Neuron (in vitro differentiated cells): ENCODE results near the gene SMAD4.

Experiments
- H2AFZ ChIP-seq: one replicate; pipeline ENCODE4 v1.6.1; 2013; ENCODE audit warnings: low read depth, mild to moderate bottlenecking, inconsistent platforms, low read length, moderate library complexity
- H3K27me3 ChIP-seq: one replicate; pipeline ENCODE4 v1.6.1; 2013; ENCODE audit warnings: low read length; ENCODE audit not compliant: insufficient read depth
- H3K36me3 ChIP-seq: one replicate; pipeline ENCODE4 v1.6.1; 2013; ENCODE audit warnings: low read length; ENCODE audit not compliant: insufficient read depth
- H3K4me1 ChIP-seq: one replicate; pipeline ENCODE4 v1.6.1; 2013; ENCODE audit warnings: low read length; ENCODE audit not compliant: insufficient read depth
- H3K4me3 ChIP-seq: 2 replicates; pipeline ENCODE4 v1.5.1; 2013; ENCODE audit warnings: mild to moderate bottlenecking, low read length, moderate library complexity
- H3K9me3 ChIP-seq: one replicate; pipeline ENCODE4 v1.6.1; 2013; ENCODE audit warnings: low read length

The SMAD4 gene

DNA sequence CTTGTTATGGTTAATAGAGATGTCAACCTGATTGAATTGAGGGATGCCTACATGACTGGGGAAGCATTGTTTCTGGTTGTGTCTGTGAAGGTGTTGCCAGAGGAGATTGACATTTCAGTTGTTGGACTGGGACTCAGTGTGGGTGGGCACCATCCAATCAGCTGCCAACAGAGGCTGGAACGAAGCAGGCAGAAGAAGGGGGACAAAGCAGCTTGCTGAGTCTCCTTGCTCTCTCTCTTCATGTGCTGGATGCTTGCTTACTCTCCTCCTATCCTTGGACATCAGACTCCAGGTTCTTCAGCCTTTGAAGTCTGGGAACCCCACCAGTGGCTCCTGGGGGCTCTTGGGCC, 22.2 kb upstream of the SMAD4 start:
- H3K36me3 ChIP-seq: no peaks in the 10 kb centered on the region
- no peaks in the 10 kb centered on the region for H3K27me3 ChIP-seq
- no peak overlapping the region for H3K4me3 ChIP-seq
- peaks cover 6% of the 10 kb centered on the region for H3K9me3 ChIP-seq
- H3K4me1 ChIP-seq: no peaks in the 10 kb centered on the region
- no peak overlapping the region for H2AFZ ChIP-seq

DNA sequence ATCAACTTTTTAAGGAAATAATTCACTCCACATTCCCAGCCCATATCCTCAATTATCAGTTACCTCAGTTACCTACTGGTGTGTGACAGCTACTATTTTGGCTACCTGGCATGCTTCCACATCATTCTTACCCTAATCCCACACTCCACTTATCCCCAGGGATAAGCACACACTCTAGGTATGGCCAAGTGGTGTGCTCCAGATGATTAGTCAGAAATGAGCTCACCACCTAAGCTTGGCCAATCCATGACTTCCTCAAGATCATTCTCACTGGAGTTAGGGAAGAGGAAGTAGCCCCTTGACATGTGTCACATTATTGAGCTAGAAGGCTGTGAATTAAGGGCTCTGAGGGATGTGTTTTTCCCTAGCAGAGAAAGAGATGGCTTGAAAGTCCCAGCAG, 20.9 kb upstream of the SMAD4 start:
- Histone ChIP-seq H3K27me3 (no peaks in the 10 kb centered on the region), H2AFZ (no peak overlapping the region), H3K4me1 (no peaks in the 10 kb centered on the region), H3K36me3 (no peaks in the 10 kb centered on the region), H3K4me3 (no peak overlapping the region), H3K9me3 (peaks cover 2% of the 10 kb centered on the region)

DNA sequence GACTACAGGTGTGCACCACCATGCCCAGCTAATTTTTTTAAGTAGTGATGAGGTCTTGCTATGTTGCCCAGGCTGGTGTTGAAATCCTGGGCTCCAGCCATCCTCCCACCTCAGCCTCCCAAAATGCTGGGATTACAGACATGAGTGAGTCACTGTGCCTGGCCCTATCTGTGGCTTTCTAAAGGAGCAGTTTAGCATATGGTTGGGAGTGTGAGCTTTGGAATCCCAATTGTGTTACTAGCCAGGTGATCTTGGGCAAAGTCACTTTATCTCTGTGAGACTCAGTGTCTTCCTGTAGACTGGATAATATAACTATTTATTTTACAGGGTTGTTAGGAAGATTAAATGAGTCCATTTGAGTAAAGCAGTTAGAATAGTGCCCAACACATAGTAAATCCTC, 19.8 kb upstream of the SMAD4 start:
- H3K9me3 ChIP-seq: peaks cover 4% of the 10 kb centered on the region
- no peak overlapping the region for H2AFZ ChIP-seq
- H3K36me3 ChIP-seq: no peaks in the 10 kb centered on the region
- H3K27me3 ChIP-seq: no peaks in the 10 kb centered on the region
- no peaks in the 10 kb centered on the region for H3K4me1 ChIP-seq
- H3K4me3 ChIP-seq: no peak overlapping the region

DNA sequence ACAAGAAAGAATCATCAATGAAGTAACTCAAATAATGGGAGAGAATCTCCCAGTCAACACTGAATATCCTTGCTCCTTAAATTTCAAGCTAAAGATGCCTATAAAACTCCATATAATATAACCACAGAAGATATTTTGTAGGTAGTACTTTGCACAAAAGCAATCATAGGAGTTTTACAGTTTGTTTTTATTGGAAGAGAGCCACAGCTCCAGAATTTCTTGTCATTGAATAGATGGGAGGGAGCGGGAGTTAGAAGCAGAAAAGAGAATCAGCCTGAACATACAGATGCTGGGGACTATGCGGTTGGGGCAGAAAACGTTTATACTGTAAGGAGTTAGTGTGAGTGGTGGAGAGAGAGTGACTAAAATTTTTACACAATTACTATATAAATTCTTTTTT, 18.3 kb upstream of the SMAD4 start:
- Histone ChIP-seq H2AFZ (no peak overlapping the region), H3K36me3 (no peaks in the 10 kb centered on the region), H3K4me1 (peaks cover 2% of the 10 kb centered on the region), H3K27me3 (no peaks in the 10 kb centered on the region), H3K9me3 (peaks cover 4% of the 10 kb centered on the region), H3K4me3 (no peak overlapping the region)

DNA sequence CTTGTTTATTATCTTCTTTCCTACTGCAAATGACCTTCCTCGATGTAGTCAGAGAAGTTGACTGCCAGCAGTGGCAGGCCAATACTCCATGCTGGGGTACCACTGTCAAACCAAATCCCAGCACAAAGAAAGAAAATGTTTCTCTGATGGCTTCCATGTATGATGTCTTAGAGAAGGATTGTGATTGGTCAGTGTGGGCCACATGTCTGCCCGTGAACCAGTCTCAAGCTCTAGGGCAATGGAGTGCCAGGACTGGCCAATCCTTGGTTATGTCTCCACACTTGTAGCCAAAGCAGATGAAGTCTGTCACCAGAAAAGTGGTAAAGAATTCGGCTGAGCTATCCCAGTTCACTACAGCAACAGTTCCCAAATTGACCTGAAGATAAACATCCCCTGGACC, 17.6 kb upstream of the SMAD4 start:
- no peaks in the 10 kb centered on the region for H3K27me3 ChIP-seq
- peaks cover 9% of the 10 kb centered on the region for H3K4me1 ChIP-seq
- H3K9me3 ChIP-seq: peaks cover 4% of the 10 kb centered on the region
- no peaks in the 10 kb centered on the region for H3K36me3 ChIP-seq
- H3K4me3 ChIP-seq: no peak overlapping the region
- no peak overlapping the region for H2AFZ ChIP-seq

DNA sequence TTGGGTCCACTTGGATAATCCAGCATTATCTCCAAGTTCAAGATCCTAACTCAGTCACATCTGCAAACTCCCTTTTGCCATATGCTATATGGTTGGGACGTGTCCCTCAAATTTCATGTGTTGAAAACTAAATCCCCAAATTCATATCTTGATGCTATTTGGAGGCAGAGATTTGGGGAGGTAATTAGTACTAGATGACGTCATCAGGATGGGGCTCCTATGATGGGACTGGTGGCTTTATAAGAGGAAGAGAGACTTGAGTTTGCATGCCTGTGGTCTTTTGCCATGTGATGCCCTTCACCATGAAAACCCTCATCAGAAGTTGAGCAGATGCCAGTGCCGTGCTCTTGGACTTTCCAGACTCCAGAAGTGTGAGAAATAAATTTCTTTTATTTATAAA, 16.8 kb upstream of the SMAD4 start:
- H2AFZ ChIP-seq: no peak overlapping the region
- H3K27me3 ChIP-seq: no peaks in the 10 kb centered on the region
- H3K4me3 ChIP-seq: no peak overlapping the region
- peaks cover 4% of the 10 kb centered on the region for H3K9me3 ChIP-seq
- H3K36me3 ChIP-seq: no peaks in the 10 kb centered on the region
- H3K4me1 ChIP-seq: peaks cover 15% of the 10 kb centered on the region

DNA sequence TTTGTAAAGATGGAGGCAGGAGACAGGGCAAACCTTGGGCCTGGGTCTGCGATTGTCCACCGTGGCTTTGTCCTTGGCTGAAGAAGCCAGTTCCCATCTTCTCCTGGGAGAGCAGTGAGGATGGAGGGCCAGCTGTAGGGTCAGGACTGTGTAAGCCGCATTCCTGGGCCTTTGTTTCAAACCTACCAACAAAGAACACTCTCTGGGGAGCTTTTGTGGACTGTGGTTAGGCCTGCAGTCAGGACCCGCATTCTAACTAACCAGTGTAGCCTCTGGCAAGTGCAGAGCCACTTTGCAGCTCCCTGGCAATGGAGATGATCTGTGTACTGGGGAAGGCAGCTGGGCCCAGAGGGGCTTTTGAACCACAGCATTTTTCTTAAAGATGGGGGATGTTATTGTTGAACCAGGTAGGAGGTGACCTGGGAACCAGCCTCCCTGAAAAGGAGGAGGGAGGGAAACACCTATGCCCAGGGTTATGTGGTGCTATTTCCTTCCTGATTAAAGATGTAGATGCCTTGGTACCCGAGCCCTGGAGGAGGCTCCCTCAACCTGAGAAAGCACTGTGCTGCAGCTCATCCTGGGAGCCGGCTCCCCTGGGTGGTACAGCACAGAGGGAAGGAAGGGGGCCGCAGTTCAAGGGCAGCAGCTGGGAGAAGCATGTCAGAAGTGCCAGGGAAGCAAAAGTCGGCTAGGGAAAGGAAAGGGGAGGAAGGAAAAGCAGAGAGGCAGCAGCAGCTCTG, 12.7 kb upstream of the SMAD4 start:
- H2AFZ ChIP-seq: no peak overlapping the region

DNA sequence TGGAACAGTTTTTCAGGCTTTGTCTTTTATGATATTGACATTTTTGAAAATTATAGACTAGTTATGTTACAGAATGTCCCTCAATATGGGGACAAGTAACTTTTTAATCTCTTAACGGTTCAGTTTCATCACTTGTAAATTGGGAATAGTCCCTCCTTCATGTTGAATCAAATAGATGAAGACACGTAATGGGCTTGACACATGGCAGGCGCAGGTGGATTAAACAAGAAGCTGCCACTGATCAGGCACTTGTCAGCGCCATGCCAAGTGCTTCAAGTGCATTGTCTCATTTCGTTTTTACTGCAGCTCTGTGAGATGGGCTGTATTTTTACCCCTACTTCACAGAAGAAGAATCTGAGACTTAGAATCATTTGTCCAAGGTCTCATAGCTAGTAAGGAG, 9.5 kb upstream of the SMAD4 start:
- Histone ChIP-seq H3K27me3 (no peaks in the 10 kb centered on the region), H3K4me3 (no peak overlapping the region), H2AFZ (no peak overlapping the region), H3K9me3 (peaks cover 3% of the 10 kb centered on the region), H3K4me1 (peaks cover 15% of the 10 kb centered on the region), H3K36me3 (no peaks in the 10 kb centered on the region)

More for the DNA sequence above, 12.7 kb upstream of the SMAD4 start:
- Histone ChIP-seq H3K4me1 (peaks cover 15% of the 10 kb centered on the region), H3K9me3 (peaks cover 4% of the 10 kb centered on the region), H3K27me3 (no peaks in the 10 kb centered on the region), H3K4me3 (peak overlapping the region; percentile 4), H3K36me3 (no peaks in the 10 kb centered on the region)

DNA sequence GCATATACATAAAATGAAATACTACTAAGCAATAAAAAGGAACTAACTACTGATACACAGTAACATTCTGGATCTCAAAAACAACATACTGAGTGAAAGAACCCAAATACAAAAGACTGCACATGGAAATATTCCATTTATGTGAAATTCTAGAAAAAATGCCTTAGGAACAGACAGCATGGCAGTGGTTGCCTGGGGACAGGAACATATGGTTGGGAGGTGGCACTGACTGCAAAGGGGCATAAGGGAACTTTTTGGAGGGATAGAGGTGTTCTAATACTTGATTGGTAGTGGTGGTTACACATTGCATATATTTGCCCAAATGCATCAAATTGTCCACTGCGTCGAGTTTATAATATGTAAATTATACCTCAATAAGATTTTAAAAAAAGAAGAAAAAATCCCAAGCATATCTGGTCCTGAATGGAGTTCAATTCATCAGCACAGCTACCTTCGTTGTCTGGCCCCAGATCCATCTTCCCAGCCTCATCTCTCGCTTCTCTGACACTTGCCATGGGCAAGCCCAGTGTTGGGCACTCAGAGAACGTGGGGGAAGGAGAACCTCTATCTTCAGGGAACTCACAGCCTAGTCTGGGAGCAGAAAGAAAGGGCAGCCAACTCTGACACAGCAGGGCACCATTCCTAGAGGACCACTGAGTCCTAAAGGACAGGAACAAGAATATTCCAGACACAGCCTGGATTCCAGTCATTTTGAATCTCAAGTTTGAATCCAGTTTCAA, 8.6 kb upstream of the SMAD4 start:
- Histone ChIP-seq H3K27me3 (no peaks in the 10 kb centered on the region), H3K4me1 (peaks cover 15% of the 10 kb centered on the region), H3K9me3 (peaks cover 10% of the 10 kb centered on the region), H3K4me3 (no peak overlapping the region), H2AFZ (no peak overlapping the region), H3K36me3 (peaks cover 8% of the 10 kb centered on the region)

DNA sequence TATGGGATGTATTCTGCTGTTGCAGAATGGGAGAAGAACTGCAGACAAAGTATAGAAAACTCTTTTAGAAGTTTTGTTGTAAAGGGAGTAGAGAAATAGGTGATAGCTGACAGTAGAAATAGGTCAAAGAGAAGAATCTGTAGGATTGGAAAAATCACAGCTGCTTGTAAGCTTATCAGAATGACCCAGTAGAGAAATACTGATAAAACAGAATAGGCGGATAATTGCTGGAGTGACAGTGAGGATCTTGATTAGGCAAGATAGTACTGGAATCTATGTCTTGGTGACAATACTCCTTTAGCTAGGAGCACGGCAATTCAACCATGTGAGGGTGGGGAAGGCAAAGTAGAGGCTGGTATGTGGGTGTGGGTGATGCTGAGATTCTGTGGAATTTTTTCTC, 4.5 kb upstream of the SMAD4 start:
- Histone ChIP-seq H3K36me3 (peaks cover 12% of the 10 kb centered on the region), H2AFZ (no peak overlapping the region), H3K4me1 (peaks cover 18% of the 10 kb centered on the region), H3K9me3 (peaks cover 13% of the 10 kb centered on the region), H3K27me3 (no peaks in the 10 kb centered on the region), H3K4me3 (no peak overlapping the region)

DNA sequence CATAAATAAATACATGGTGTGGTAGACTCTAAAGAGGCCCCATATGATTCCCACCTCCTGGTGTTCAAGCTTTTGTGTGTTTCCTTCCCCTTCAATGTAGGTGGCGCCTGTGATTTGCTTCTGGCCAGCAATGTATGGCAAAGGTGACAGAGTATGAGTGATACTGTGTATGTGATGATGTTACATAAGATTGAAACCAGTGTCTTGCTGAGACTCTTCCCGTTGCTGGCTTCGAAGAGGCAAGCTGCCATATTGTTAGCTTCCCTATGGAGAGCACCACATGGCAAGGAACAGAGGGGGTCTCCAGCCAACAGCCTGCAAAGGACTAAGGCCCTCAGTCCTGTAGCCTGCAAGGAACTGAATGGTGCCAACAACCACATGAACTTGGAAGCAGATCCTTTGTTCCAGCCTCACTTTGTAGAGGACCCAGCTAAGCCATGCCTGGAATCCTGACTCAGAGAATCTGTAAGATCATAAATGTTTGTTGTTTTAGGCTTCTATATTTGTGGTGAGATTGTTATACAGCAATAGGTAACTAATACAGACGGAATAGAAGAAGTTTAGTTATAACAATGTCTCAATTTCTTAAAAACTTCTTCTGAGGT, 1.7 kb upstream of the SMAD4 start:
- no peak overlapping the region for H2AFZ ChIP-seq
- H3K9me3 ChIP-seq: peaks cover 13% of the 10 kb centered on the region
- H3K36me3 ChIP-seq: peaks cover 12% of the 10 kb centered on the region
- no peaks in the 10 kb centered on the region for H3K27me3 ChIP-seq
- peaks cover 33% of the 10 kb centered on the region for H3K4me1 ChIP-seq
- H3K4me3 ChIP-seq: no peak overlapping the region

DNA sequence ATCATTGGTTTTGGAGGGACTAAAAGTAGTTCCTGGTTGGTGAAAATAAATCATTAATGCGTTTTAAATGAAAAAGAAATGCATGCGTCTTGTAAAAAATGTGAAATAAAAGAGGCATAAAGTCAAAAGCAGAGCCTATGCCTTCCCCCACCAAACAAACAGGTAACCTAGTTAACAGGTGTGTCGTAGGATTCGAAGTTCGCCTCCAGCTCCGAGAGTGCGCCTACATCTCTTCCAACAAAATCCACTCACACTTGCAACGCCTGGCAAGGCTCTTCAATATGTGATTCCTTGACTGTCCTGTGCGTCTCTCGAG, 677 bp upstream of the SMAD4 start:
- peaks cover 21% of the 10 kb centered on the region for H3K36me3 ChIP-seq
- peaks cover 10% of the 10 kb centered on the region for H3K9me3 ChIP-seq
- peak overlapping the region; percentile 19 for H2AFZ ChIP-seq
- H3K27me3 ChIP-seq: no peaks in the 10 kb centered on the region
- H3K4me3 ChIP-seq: peak overlapping the region; percentile 85
- peaks cover 33% of the 10 kb centered on the region for H3K4me1 ChIP-seq

DNA sequence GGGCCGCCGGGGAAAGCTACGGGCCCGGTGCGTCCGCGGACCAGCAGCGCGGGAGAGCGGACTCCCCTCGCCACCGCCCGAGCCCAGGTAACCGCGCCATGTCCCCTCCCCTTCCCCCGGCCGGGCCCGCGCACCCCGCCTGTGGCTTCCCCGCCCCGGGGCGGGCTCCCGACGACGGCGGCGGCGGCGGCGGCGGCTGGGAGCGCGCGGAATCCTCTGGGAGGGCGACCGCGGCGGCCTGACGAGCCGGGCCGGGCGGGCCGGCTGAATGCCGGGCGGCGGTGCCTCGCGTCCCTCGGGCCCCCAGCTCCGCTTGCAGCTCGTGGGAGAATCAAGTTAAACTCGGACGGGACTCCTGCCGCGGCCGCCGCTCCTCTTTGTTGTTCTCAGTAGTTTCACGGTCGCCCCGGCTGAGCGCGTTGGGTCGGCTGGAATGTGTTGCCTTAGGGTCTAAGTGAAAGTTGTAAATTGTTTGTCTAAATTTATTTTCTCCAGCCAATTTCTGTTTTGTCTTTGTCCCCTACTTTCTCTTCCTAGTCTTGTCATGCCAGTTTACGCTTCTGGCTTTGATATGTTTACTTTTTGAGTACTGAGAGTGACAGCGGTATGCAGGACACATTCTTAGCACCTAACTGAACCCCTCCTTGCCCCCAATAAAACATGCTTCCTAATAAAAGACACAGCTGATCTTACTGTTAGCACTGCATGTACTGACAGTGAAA, 685 bp downstream of the SMAD4 start:
- Histone ChIP-seq H3K4me3 (peak overlapping the region; percentile 85), H3K36me3 (peaks cover 29% of the 10 kb centered on the region), H3K4me1 (peaks cover 33% of the 10 kb centered on the region), H2AFZ (no peak overlapping the region), H3K27me3 (no peaks in the 10 kb centered on the region), H3K9me3 (peaks cover 10% of the 10 kb centered on the region)
